Uterus (tissue), 2 donors: ENCODE data around the gene OPCML.

Source experiments
- POLR2A ChIP-seq, 2 donors: fragments of 450-650 bp; IDR thresholded peaks; one replicate each; pipeline ENCODE4 v1.6.1; 2016; ENCODE audit warnings: antibody characterized with exemption in 2 of 2, mild to moderate bottlenecking in 1 of 2, moderate library complexity in 1 of 2
- TF ChIP-seq, protein P1 (sequence below), 4 experiments: fragments of 200-600 bp in 2 of 4; fragments of 450-650 bp in 2 of 4; sonication (generic) in 2 of 4; IDR thresholded peaks; one replicate each; pipeline ENCODE4 v1.5.1; 2016 to 2019; ENCODE audit warnings: antibody characterized with exemption in 4 of 4, mild to moderate bottlenecking in 2 of 4, moderate library complexity in 1 of 4

DNA sequence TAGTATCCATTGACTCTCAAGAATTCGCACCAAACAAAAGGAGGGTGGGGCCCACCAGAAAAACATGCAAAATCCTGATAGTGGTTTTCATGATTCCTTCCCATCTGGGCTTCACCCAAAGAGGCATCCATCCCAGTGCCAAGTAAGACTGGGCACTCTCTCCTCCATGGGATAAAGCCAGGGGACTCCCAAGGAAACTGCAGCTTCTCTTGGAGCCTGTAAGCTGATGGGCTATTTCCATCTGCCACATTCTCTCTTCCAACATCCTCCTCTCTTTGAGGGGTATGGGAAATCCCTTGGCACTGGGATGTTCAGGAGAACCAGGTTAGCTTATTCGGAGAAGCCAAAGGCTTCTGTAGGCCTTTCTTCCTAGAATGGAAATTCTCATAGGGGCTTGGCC is 10.8 kb downstream of the OPCML start:
- TF ChIP-seq, protein P1, sequence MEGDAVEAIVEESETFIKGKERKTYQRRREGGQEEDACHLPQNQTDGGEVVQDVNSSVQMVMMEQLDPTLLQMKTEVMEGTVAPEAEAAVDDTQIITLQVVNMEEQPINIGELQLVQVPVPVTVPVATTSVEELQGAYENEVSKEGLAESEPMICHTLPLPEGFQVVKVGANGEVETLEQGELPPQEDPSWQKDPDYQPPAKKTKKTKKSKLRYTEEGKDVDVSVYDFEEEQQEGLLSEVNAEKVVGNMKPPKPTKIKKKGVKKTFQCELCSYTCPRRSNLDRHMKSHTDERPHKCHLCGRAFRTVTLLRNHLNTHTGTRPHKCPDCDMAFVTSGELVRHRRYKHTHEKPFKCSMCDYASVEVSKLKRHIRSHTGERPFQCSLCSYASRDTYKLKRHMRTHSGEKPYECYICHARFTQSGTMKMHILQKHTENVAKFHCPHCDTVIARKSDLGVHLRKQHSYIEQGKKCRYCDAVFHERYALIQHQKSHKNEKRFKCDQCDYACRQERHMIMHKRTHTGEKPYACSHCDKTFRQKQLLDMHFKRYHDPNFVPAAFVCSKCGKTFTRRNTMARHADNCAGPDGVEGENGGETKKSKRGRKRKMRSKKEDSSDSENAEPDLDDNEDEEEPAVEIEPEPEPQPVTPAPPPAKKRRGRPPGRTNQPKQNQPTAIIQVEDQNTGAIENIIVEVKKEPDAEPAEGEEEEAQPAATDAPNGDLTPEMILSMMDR (IDR thresholded peaks at IDR 0.05), result no peak
- no peak for TF ChIP-seq POLR2A (IDR thresholded peaks at IDR 0.05)
